Aorta (tissue), 5 donors: Measurements from ENCODE around the gene OSER1. TPM values are rescaled to one million over a fixed set of nuclear protein-coding genes. Genes with fewer than 3 reads are reported as not detected.
"Not testable (repeated sequence)": the region's sequence is repeated elsewhere in the genome, so short reads cannot be mapped to it uniquely, and the experiment has no call there.

ENCODE experiments used
- ATAC-seq: fragments of 200-7000 bp; cut with Tn5 transposase; one replicate; pipeline ENCODE4 v1.9.1; 2022; ENCODE audit warnings: moderate library complexity; ENCODE audit not compliant: low FRiP score
- DNase-seq, 2 donors: peaks; one replicate each; pipeline ENCODE4 v3.0.0-alpha.2; 2020
- H3K27ac ChIP-seq, 2 donors: one replicate each; pipeline ENCODE4 v1.5.1; 2013; ENCODE audit warnings: low read length in 2 of 2, mild to moderate bottlenecking in 2 of 2, moderate library complexity in 2 of 2, control low read depth in 1 of 2, inconsistent platforms in 1 of 2, low read depth in 1 of 2
- H3K27me3 ChIP-seq, 2 donors: one replicate each; pipeline ENCODE4 v1.6.1; 2013; ENCODE audit warnings: control low read depth in 1 of 2, low read length in 1 of 2, mild to moderate bottlenecking in 1 of 2, moderate library complexity in 1 of 2; ENCODE audit not compliant: insufficient read depth in 2 of 2, control insufficient read depth in 1 of 2
- H3K36me3 ChIP-seq, 2 donors: one replicate each; pipeline ENCODE4 v1.6.1; 2013; ENCODE audit warnings: control low read depth in 1 of 2, low read length in 1 of 2, mild to moderate bottlenecking in 1 of 2; ENCODE audit not compliant: insufficient read depth in 2 of 2, control insufficient read depth in 1 of 2
- H3K4me1 ChIP-seq, 2 donors: one replicate each; pipeline ENCODE4 v1.6.1; 2013; ENCODE audit warnings: low read length in 2 of 2, control low read depth in 1 of 2, mild to moderate bottlenecking in 1 of 2, moderate library complexity in 1 of 2; ENCODE audit not compliant: insufficient read depth in 2 of 2, control insufficient read depth in 1 of 2
- H3K4me3 ChIP-seq, 2 donors: one replicate each; pipeline ENCODE4 v1.5.1; 2013; ENCODE audit warnings: low read length in 2 of 2, control low read depth in 1 of 2, mild to moderate bottlenecking in 1 of 2
- H3K9me3 ChIP-seq: one replicate; pipeline ENCODE4 v1.6.1; 2013; ENCODE audit warnings: mild to moderate bottlenecking, low read length; ENCODE audit not compliant: control insufficient read depth
- WGBS, 2 donors: extraction: QIAGEN DNeasy Blood & Tissue Kit; methylation state at CpG; one replicate each; pipeline ENCODE4 v1.1.7; 2013; 5-methylcytosine and 5-hydroxymethylcytosine counted together
- intact Hi-C, 2 donors: fragments of 100-400 bp; cut with DNase I; formaldehyde crosslinking; loops; one replicate each; pipeline versions ENCODE4 v1.14.2 to v1.15.0; 2022
- polyA plus RNA-seq, 2 donors: library from polyadenylated mRNA; stranded (reverse); fragments of 200-250 nt; gene quantifications; one replicate each; pipeline ENCODE4 v1.2.3, GENCODE V29; 2013
- total RNA-seq, 2 donors: library from RNA; stranded (reverse); fragmentation: NEBNext Ultra II Directional; extraction: Animal tissue kit (Norgen Biotek cat#: 25700); gene quantifications; one replicate each; pipeline ENCODE4 v1.2.1, GENCODE V29; 2021
- donor health status: healthy with polysubstance abuse.
- donor health status: Bipolar disorder and iron deficiency.
- donor health status: DM: no; HTN: no; CAD: no.
- donor health status: DM: no; HTN: no; CAD: no.
- donor health status: DM: yes; HTN: yes; CAD: no.

Gene OSER1
- total and polyA plus RNA-seq, 4 donors = 26.7 to 54.1 (median 31.7) TPM

GRCh38 chr20:44247586-44248409 lies 37.2 kb upstream of the OSER1 start:
- no peaks in the 10 kb centered on the region for H3K4me1 ChIP-seq
- no peaks in the 10 kb centered on the region for H3K36me3 ChIP-seq
- no peak for DNase-seq
- whole genome bisulfite sequencing, 2 donors = 3 to 4% methylated on average over 27 to 31 of the region's 31 CpGs
- peak; percentile 69 for ATAC-seq
- H3K27ac ChIP-seq = no peak overlapping the region
- H3K27me3 ChIP-seq = no peaks in the 10 kb centered on the region
- no peaks in the 10 kb centered on the region for H3K9me3 ChIP-seq
- intact Hi-C loops = no loop called here
- peak overlapping the region in 1 of 2 donors; percentile 22 for H3K4me3 ChIP-seq

DNA sequence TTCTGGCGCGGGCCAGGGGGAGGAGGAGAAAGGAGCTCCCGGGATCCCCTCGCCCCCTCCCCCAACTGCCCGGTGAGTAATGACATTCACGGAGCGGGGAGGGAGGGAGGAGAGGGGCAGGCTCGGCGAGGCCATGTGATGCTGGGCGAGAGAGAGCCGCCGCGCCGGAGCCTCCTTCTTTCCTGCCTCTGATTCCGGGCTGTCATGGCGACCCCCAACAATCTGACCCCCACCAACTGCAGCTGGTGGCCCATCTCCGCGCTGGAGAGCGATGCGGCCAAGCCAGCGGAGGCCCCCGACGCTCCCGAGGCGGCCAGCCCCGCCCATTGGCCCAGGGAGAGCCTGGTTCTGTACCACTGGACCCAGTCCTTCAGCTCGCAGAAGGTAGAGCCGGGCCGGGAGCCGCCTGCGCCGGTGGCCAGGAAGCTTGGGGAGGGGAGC lies 36.6 kb upstream of the OSER1 start, which contains the start of gene GDAP1L1:
Gene GDAP1L1, plus strand, starts transcription at position 178 of the 441 bp plus-strand sequence. Its CDS starts 27 bp downstream, at position 205.
- 2% methylated on average over 29 to 32 of the region's 32 CpGs for WGBS, 2 donors
- intact Hi-C loops = no loop called here

DNA sequence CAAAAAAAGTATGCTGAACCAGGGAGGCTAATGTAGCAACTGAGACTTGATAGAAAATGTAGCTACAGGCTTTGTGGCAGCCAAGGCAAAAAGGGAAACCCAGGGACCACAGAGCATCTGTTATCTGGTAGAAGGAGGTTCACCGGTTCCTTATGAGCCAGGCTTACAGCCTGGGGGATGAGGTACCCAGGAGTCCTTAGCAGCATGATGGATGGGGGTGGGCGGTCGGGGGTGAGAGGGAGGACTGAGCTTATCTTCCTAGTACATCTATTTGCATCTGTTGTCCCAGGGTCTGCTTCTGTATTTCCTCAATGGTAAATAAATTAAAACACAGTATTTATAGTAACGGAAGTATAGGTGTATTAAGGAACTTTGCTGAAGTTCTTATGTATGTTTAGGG lies 35.4 kb upstream of the OSER1 start:
- peak in 1 of 2 donors; percentile 26 for DNase-seq
- H3K27ac ChIP-seq = no peak overlapping the region
- no peak overlapping the region for H3K4me3 ChIP-seq
- H3K27me3 ChIP-seq = no peaks in the 10 kb centered on the region
- H3K4me1 ChIP-seq = no peaks in the 10 kb centered on the region
- ATAC-seq = no peak
- H3K9me3 ChIP-seq = no peaks in the 10 kb centered on the region
- WGBS, 2 donors = 70 to 76% methylated on average over 4 of the region's 4 CpGs
- intact Hi-C loops = no loop called here
- H3K36me3 ChIP-seq = no peaks in the 10 kb centered on the region

More for the DNA sequence above, 36.6 kb upstream of the OSER1 start, which contains the start of gene GDAP1L1:
- ATAC-seq (peak; percentile 53), DNase-seq (no peak)
- Histone ChIP-seq H3K36me3 (no peaks in the 10 kb centered on the region), H3K27me3 (no peaks in the 10 kb centered on the region), H3K27ac (no peak within 1 kb of the TSS), H3K9me3 (no peaks in the 10 kb centered on the region), H3K4me1 (no peaks in the 10 kb centered on the region), H3K4me3 (peak within 1 kb of the TSS in 1 of 2 donors; percentile 22)

- Histone ChIP-seq H3K27me3 (no peaks in the 10 kb centered on the region), H3K9me3 (no peaks in the 10 kb centered on the region), H3K27ac (no peak overlapping the region), H3K36me3 (no peaks in the 10 kb centered on the region), H3K4me3 (no peak overlapping the region), H3K4me1 (no peaks in the 10 kb centered on the region)
- WGBS, 2 donors = 95 to 100% methylated on average over 2 of the region's 2 CpGs
- intact Hi-C loops = no loop called here
- DNase-seq (no peak), ATAC-seq (no peak)
Measured at GRCh38 chr20:44241796-44242195, 31.2 kb upstream of the OSER1 start.

DNA sequence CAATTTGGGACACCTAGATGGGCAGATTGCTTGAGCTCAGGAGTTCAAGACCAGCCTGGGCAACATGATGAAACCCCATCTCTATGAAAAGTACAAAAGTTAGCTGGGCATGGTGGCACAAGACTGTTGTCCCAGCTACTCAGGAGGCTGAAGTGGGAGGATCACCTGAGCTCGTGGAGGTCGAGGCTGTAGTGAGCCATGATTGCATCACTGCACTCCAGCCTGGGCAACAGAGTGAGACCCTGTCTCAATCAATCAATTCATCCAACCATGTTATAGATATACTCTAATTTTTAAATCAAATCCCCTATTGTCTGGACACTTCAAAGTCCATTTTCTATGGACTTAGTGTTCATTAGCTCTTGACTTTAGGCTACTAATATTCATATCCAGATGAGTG lies 26.3 kb upstream of the OSER1 start:
- intact Hi-C loops, DNase-seq, H3K36me3 ChIP-seq, H3K27me3 ChIP-seq, H3K9me3 ChIP-seq, ATAC-seq, H3K4me3 ChIP-seq, H3K27ac ChIP-seq, H3K4me1 ChIP-seq: not testable (repeated sequence)
- WGBS, 2 donors = 84 to 89% methylated on average over 2 of the region's 2 CpGs

DNA sequence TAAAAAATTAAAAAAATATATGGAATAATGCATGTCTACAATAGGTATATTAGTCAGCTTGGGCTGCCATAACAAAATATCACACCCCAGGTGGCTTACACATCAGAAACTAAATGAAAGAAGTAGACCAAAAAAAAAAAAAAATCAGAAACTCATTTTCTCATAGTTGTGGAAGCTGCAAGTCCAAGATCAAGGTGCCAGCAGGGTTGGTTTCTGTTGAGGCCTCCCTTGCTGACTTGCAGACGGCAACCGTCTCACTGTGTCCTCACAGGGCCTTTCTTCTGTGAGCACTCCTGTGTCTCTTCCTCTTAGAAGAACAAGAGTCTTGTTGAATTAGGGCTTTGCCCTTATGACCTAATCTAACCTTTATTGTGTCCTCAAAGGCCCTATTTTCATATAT lies 25.1 kb upstream of the OSER1 start:
- Histone ChIP-seq H3K36me3 (no peaks in the 10 kb centered on the region), H3K27ac (no peak overlapping the region), H3K27me3 (no peaks in the 10 kb centered on the region), H3K4me3 (no peak overlapping the region), H3K4me1 (no peaks in the 10 kb centered on the region), H3K9me3 (no peaks in the 10 kb centered on the region)
- intact Hi-C loops = no loop called here
- no peak for ATAC-seq
- WGBS, 2 donors = 94 to 99% methylated on average over 2 of the region's 2 CpGs
- DNase-seq = no peak

- H3K27me3 ChIP-seq = no peaks in the 10 kb centered on the region
- 92% methylated on average over 14 of the region's 14 CpGs for WGBS, 2 donors
- no peak overlapping the region for H3K4me3 ChIP-seq
- no peak overlapping the region for H3K27ac ChIP-seq
- H3K36me3 ChIP-seq = no peaks in the 10 kb centered on the region
- H3K4me1 ChIP-seq = no peaks in the 10 kb centered on the region
- no peaks in the 10 kb centered on the region for H3K9me3 ChIP-seq
- DNase-seq (no peak), ATAC-seq (no peak)
- intact Hi-C loops = no loop called here
Measured at GRCh38 chr20:44234566-44235317, 24.2 kb upstream of the OSER1 start.

DNA sequence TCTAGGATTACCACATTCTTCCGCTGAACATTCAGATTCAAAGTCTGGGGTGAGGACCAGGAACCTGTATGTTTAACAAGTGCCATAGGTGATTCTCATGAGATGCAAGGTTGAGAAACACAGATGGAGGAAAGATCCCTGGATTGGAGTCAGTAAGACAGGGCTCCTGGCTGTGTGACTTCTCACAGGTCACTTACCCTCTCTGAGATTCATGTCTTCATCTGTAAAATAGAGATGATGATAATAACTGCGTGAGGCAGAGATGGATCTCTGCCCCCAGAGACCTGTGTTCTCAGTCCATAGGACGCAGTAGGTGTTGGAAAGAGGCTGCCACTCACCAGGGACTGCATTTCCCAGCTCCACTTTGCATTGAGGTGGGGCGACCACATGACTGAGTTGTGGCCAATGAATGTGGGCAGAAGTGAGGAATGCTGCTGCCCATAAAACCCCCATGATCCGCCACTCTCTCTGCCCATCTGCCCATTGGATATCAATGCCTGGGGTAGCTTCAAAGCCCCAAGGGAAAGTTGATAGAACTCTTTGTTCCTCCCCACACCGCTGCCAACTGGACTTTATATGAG lies 23.0 kb upstream of the OSER1 start:
- H3K36me3 ChIP-seq = no peaks in the 10 kb centered on the region
- intact Hi-C loops = no loop called here
- DNase-seq (no peak), ATAC-seq (no peak)
- H3K9me3 ChIP-seq = no peaks in the 10 kb centered on the region
- H3K27me3 ChIP-seq = no peaks in the 10 kb centered on the region
- no peak overlapping the region for H3K27ac ChIP-seq
- no peak overlapping the region for H3K4me3 ChIP-seq
- 89 to 90% methylated on average over 6 of the region's 6 CpGs for WGBS, 2 donors
- no peaks in the 10 kb centered on the region for H3K4me1 ChIP-seq
